HepG2 (cell line): ENCODE results near the gene TUBB3. TPM values are rescaled to one million over a fixed set of nuclear protein-coding genes. Genes with fewer than 3 reads are reported as not detected.
A peak's percentile ranks its signal among the peaks of the same experiment; 100 is the strongest.

Source experiments
- ISL2 ChIP-seq: sonication (generic); formaldehyde crosslinking; IDR thresholded peaks from 2 replicates; pipeline ENCODE4 v1.5.0; 2020; ENCODE audit warnings: missing genetic modification reagents
- ISX ChIP-seq: sonication (generic); formaldehyde crosslinking; conservative IDR thresholded peaks from 2 replicates; pipeline ENCODE4 v1.5.0; 2020; ENCODE audit warnings: missing genetic modification reagents
- PHF20 ChIP-seq: sonication (generic); formaldehyde crosslinking; IDR thresholded peaks from 2 replicates; pipeline ENCODE4 v1.5.0; 2020; ENCODE audit warnings: mild to moderate bottlenecking, missing genetic modification reagents
- PHF8 ChIP-seq: sonication (generic); formaldehyde crosslinking; IDR thresholded peaks from 2 replicates; pipeline ENCODE4 v1.5.0; 2020; ENCODE audit warnings: missing genetic modification reagents
- SAFB2 ChIP-seq: sonication (generic); formaldehyde crosslinking; IDR thresholded peaks from 2 replicates; pipeline ENCODE4 v1.5.1; 2020; ENCODE audit warnings: missing genetic modification reagents, low read depth, mild to moderate bottlenecking, borderline replicate concordance
- TARDBP ChIP-seq: sonication (generic); formaldehyde crosslinking; IDR thresholded peaks from 2 replicates; pipeline ENCODE4 v1.8.0; 2022; ENCODE audit warnings: mild to moderate bottlenecking, missing genetic modification reagents
- TIGD3 ChIP-seq: sonication (generic); formaldehyde crosslinking; IDR thresholded peaks from 2 replicates; pipeline ENCODE4 v1.5.1; 2020; ENCODE audit warnings: mild to moderate bottlenecking, missing genetic modification reagents, borderline replicate concordance
- ZBTB33 ChIP-seq: sonication (generic); formaldehyde crosslinking; IDR thresholded peaks from 2 replicates; pipeline ENCODE4 v1.4.0; 2020; ENCODE audit warnings: missing genetic modification reagents
- ZC3H4 ChIP-seq: sonication (generic); formaldehyde crosslinking; IDR thresholded peaks from 2 replicates; pipeline ENCODE4 v1.4.0; 2020; ENCODE audit warnings: missing genetic modification reagents, borderline replicate concordance
- ZKSCAN5 ChIP-seq: sonication (generic); formaldehyde crosslinking; IDR thresholded peaks from 2 replicates; pipeline ENCODE4 v1.5.1; 2020; ENCODE audit warnings: mild to moderate bottlenecking, missing genetic modification reagents
- ZNF138 ChIP-seq: sonication (generic); formaldehyde crosslinking; IDR thresholded peaks from 2 replicates; pipeline ENCODE4 v1.5.0; 2020; ENCODE audit warnings: mild to moderate bottlenecking, low read depth, missing genetic modification reagents
- ZNF142 ChIP-seq: sonication (generic); formaldehyde crosslinking; IDR thresholded peaks from 2 replicates; pipeline ENCODE4 v1.4.0; 2020; ENCODE audit warnings: missing genetic modification reagents
- ZNF383 ChIP-seq: sonication (generic); formaldehyde crosslinking; IDR thresholded peaks from 2 replicates; pipeline ENCODE4 v1.4.0; 2020; ENCODE audit warnings: missing genetic modification reagents, mild to moderate bottlenecking, borderline replicate concordance
- ZNF543 ChIP-seq: sonication (generic); formaldehyde crosslinking; IDR thresholded peaks from 2 replicates; pipeline ENCODE4 v1.4.0; 2020; ENCODE audit warnings: mild to moderate bottlenecking, missing genetic modification reagents
- ZNF615 ChIP-seq: sonication (generic); formaldehyde crosslinking; IDR thresholded peaks from 2 replicates; pipeline ENCODE4 v1.5.0; 2020; ENCODE audit warnings: mild to moderate bottlenecking, missing genetic modification reagents, borderline replicate concordance
- ZNF619 ChIP-seq: sonication (generic); formaldehyde crosslinking; IDR thresholded peaks from 2 replicates; pipeline ENCODE4 v1.4.0; 2020; ENCODE audit warnings: mild to moderate bottlenecking, missing genetic modification reagents
- polyA plus RNA-seq, 8 experiments: library from polyadenylated mRNA; depleted of rRNA in 3 of 8; stranded (reverse) in 7 of 8; unstranded in 1 of 8; fragments of >200 nt; fragmentation: Illumina TruSeq in 4 of 8; extraction: Trizol in 4 of 8; gene quantifications; 2 replicates each; pipeline versions ENCODE4 v1.2.1 to v1.2.3, GENCODE V29; 2011 to 2016; ENCODE audit warnings: low read depth in 4 of 8, missing spikeins in 1 of 8, mixed read lengths in 1 of 8; ENCODE audit not compliant: insufficient read depth in 1 of 8
- total RNA-seq, 5 experiments: library from RNA; depleted of rRNA; stranded (reverse); fragments of >200 nt; fragmentation: Illumina TruSeq; extraction: Trizol; gene quantifications; 2 replicates each; pipeline ENCODE4 v1.2.3, GENCODE V29; 2016; ENCODE audit warnings: low read depth in 1 of 5
- TF ChIP-seq, protein P1 (sequence below): sonication (generic); formaldehyde crosslinking; IDR thresholded peaks from 2 replicates; pipeline ENCODE4 v1.9.0; 2021; ENCODE audit warnings: missing genetic modification reagents, mild to moderate bottlenecking, borderline replicate concordance

TUBB3 gene
- total and polyA plus RNA-seq, 2 of the 13 experiments (the other 11 are each of a cell fraction or from before 2014, with no cell fraction given) = 110 to 185 TPM

DNA sequence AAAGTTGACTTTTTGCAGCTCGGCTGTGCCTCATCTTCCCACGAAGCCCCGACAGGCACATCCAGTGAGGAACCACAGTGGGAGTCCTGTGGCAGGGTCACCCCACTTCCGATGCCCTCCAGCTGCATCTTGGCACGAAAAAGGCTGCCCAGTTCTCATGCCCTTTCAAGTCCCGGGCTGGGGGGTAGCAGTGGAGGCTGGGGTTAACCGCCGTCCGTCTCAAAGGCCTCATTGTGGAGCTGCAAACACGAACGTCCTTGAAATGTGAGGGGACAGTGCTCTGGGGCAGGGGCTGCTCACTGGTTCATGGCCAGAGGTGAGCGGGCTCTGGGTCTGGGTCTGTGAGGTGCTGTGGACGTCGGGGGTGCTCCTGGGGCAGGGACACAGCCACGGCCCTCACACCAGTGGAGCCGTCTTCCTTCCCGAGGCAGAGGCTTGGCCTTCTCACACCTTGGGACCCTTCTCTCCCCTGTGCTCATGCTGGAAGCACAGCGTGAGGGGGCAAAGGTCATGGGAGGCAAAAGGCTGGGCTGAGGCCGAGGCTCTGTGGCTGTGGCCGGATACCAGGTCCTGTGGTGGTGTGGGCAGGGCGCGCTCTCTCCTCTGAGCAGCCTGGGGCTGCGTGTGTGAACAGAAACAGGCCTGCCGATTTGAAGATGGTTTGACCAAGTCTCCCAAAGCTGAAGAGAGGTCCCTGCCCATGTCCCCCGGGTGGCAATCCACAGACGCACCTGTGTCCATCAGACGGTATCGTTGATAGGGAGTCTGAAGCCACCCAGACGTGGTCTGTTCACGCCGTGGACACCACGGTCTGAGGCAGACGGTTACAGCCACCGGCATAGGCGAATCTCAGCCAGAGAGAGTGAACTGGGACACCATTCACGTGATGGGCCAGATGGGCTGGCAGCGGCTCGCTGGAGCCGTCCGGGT, 7.6 kb upstream of the TUBB3 start (continued):
- no peak for TF ChIP-seq TIGD3
- no peak for TF ChIP-seq PHF20 (CRISPR knock-in tag)
- TF ChIP-seq ZNF383 (CRISPR knock-in tag) = 0 out of 2 replicates have a peak, but pooled peaks have one; percentile 47
- TF ChIP-seq ZNF142 = peak; percentile 95
- TF ChIP-seq PHF8 (CRISPR knock-in tag) = peak; percentile 69
- no peak for TF ChIP-seq ZNF138 (CRISPR knock-in tag)
- TF ChIP-seq ISL2 (CRISPR knock-in tag) = peak; percentile 65
- TF ChIP-seq ZC3H4 (CRISPR knock-in tag) = peak; percentile 81; the same call in 1 of the 2 replicates
- TF ChIP-seq ZNF543 = no peak; the same call in 1 of the 2 replicates
- TF ChIP-seq ZNF615 = no peak
- peak; percentile 91 for TF ChIP-seq ZNF619 (CRISPR knock-in tag)
- TF ChIP-seq, protein P1, sequence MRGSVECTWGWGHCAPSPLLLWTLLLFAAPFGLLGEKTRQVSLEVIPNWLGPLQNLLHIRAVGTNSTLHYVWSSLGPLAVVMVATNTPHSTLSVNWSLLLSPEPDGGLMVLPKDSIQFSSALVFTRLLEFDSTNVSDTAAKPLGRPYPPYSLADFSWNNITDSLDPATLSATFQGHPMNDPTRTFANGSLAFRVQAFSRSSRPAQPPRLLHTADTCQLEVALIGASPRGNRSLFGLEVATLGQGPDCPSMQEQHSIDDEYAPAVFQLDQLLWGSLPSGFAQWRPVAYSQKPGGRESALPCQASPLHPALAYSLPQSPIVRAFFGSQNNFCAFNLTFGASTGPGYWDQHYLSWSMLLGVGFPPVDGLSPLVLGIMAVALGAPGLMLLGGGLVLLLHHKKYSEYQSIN (CRISPR knock-in tag) = no peak
- TF ChIP-seq TARDBP = peak; percentile 100
- 0 out of 2 replicates have a peak, but pooled peaks have one; percentile 21 for TF ChIP-seq SAFB2 (CRISPR knock-in tag)
- TF ChIP-seq ISX (CRISPR knock-in tag) = peak; percentile 79; the same call in 1 of the 2 replicates
- no peak for TF ChIP-seq ZKSCAN5 (CRISPR knock-in tag)
- TF ChIP-seq ZBTB33 (CRISPR knock-in tag) = peak; percentile 52
